Fibroblast of skin of scalp (primary cell): Measurements from ENCODE around the gene SETD2. TPM values are rescaled to one million over a fixed set of nuclear protein-coding genes. Genes with fewer than 3 reads are reported as not detected.
"Not testable (repeated sequence)": the region's sequence is repeated elsewhere in the genome, so short reads cannot be mapped to it uniquely, and the experiment has no call there.

Experiments used
- DNase-seq: peaks from one replicate; pipeline ENCODE4 v3.0.0-alpha.2; 2013
- polyA plus RNA-seq, 2 experiments: library from polyadenylated mRNA; unstranded; fragments of 120-200 nt; gene quantifications; one replicate each; pipeline ENCODE4 v1.2.1, GENCODE V29; 2013; ENCODE audit not compliant: insufficient read length in 2 of 2

SETD2 gene, protein sequence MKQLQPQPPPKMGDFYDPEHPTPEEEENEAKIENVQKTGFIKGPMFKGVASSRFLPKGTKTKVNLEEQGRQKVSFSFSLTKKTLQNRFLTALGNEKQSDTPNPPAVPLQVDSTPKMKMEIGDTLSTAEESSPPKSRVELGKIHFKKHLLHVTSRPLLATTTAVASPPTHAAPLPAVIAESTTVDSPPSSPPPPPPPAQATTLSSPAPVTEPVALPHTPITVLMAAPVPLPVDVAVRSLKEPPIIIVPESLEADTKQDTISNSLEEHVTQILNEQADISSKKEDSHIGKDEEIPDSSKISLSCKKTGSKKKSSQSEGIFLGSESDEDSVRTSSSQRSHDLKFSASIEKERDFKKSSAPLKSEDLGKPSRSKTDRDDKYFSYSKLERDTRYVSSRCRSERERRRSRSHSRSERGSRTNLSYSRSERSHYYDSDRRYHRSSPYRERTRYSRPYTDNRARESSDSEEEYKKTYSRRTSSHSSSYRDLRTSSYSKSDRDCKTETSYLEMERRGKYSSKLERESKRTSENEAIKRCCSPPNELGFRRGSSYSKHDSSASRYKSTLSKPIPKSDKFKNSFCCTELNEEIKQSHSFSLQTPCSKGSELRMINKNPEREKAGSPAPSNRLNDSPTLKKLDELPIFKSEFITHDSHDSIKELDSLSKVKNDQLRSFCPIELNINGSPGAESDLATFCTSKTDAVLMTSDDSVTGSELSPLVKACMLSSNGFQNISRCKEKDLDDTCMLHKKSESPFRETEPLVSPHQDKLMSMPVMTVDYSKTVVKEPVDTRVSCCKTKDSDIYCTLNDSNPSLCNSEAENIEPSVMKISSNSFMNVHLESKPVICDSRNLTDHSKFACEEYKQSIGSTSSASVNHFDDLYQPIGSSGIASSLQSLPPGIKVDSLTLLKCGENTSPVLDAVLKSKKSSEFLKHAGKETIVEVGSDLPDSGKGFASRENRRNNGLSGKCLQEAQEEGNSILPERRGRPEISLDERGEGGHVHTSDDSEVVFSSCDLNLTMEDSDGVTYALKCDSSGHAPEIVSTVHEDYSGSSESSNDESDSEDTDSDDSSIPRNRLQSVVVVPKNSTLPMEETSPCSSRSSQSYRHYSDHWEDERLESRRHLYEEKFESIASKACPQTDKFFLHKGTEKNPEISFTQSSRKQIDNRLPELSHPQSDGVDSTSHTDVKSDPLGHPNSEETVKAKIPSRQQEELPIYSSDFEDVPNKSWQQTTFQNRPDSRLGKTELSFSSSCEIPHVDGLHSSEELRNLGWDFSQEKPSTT (N-terminal part only)
- polyA plus RNA-seq (2013, experiment 1 of 2; ENCODE audit: insufficient read length) = 28.7 TPM
- 33.6 TPM for polyA plus RNA-seq (2013, experiment 2 of 2; ENCODE audit: insufficient read length)

DNA sequence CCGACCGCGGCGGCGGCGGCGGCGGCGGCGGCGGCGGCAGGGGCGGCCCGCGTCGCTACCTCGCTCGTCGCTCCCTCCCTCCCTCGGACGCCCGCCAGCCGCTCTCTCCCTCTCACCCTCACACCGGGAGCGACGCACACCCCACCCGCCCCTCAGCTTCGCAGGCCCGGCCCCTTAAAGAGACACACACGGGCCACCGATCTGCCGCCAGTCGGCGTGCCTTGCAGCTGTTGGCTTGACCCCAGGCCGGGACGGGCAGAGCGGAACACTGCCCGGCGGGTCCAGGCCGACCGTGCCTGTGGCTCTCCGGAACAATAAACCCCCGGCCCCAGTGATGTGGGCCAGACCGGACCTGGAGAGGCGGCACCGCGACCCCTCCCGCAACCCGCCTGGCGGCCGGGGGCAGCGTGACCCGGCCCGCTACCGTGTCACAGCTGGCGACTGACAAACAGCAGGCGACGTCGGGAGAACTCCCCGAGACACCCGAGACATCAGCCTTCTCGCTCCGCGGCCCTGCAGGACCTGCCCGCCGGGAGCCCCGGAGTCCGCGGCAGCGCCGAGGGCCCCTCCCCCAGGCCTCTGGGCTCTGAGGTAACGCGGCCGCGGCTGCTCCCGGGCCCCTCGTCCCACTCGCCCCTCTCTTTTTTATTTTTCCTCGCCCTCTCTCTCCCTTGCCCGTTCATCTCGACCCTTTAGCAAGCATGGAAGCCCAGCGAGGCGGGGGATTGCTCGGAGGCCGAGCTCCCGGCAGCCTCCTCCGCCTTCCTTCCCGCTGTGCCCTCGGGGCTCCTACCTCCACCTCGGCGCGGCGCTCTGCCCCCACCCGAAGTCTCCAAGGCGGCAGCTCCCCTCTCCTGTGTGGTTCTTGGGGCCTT is at the start of gene SETD2:
Gene SETD2 (minus strand): TSS at position 107 of the 875 bp plus-strand sequence. CDS start 189 bp downstream, outside the sequence.
- DNase-seq = peak; percentile 95

DNA sequence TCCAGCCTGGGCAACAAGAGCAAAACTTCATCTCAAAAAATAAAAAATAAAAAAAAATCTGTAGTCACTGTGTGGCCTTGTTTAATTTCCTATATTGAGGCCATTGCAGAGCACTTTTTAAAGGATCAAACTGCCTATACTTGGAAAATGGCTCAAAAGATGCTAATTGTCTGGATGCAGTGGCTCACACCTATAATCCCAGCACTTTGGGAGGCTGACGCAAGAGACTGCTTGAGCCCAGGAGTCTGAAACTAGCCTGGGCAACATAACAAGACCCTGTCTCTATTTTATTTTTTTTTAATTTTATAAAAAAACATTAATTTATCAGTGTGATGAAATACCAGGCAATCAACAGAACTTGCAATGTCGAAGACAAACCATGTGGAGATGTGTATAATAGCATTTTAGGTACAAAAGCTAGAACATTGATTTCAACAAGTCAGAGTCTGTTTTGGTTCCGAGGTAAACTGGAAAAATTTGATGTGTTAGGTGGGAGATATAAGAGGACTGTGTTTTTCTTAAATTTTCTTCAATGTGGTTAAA is 47.0 kb upstream of the SETD2 start:
- DNase-seq = no peak

DNA sequence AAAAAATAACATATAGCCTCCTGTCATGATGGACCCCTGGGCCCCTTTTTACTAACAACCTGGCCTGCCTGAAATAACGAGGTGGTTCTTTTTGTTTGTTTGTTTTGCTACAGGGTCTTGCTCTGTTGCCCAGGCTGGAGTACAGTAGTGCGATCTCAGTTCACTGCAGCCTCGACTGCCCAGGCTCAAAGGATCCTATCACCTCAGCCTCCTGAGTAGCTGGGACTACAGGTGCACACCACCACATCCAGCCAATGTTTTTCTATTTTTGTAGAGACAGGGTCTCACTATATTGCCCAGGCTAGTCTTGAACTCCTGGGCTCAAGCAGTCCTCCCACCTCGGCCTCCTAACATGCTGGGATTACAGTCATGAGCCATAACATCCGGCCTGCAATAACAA is 42.1 kb upstream of the SETD2 start:
- DNase-seq = not testable (repeated sequence)

DNA sequence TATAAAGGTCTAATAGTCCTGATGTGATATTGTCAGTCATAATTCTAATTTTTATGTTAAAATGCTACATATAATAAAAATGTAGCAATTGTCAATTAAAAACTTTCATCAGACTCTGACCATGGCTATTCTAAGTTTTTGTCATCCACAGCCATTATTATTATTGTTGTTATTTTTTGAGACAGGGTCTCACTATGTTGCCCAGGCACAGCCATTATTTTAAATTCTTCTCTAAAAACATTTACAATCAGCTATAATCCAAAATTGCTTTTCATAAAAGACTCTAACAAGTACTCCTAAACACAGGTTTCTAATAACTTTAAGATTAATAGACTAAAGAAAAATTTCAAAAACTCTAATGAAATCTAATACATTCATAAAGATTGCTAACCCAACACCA is 41.0 kb upstream of the SETD2 start:
- DNase-seq = no peak

DNA sequence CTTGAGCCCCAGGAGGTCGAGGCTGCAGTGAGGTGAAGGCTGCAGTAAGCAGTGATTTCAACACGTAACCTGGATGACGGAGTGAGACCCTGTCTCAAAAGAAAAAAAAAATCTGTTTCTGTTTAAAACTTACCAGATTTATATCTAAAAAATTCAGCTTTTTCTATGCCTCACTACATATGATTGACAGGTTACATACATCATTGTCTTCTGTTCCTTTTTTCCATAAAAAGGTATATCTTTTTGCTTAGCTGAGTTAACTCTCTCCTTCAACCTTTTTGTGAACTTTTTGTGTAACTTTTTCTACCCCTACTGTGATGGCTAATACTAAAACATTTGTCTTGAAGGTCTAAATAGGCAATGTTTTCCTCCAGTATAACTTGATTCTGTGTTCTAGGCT is 38.6 kb upstream of the SETD2 start:
- no peak for DNase-seq

DNA sequence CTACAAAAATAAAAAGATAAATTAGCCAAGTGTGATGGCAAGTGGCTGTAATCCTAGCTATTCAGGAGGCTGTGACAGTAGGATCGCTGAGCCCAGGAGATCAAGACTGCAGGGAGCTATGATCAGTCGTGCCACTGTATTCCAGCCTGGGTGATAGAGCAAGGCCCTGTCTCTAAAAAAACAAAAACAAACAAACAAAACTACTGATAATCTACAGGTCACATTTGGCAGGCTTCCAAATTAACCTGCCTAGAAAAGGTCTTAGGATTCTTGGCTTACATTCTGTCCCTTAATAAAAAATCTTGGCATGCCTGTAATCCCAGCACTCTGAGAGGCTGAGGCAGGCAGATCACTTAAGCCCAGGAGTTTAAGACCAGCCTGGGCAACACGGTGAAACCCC is 33.4 kb upstream of the SETD2 start:
- no peak for DNase-seq

DNA sequence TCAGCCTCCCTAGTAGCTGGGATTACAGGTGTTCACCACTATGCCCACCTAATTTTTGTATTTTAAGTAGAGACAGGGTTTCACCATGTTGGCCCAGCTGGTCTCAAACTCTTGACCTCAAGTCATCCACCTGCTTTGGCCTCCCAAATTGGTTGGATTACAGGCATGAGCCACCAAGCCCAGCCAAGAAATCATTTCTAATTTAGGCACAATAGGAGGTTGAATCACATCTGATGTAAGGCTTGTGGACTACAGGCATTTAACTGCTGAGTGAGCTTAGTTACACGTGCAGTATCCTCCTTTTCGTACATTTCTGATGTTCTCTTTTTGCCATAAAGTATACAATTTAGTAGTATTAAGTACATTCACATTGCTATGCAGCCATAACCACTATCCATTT is 31.1 kb upstream of the SETD2 start:
- DNase-seq = no peak

DNA sequence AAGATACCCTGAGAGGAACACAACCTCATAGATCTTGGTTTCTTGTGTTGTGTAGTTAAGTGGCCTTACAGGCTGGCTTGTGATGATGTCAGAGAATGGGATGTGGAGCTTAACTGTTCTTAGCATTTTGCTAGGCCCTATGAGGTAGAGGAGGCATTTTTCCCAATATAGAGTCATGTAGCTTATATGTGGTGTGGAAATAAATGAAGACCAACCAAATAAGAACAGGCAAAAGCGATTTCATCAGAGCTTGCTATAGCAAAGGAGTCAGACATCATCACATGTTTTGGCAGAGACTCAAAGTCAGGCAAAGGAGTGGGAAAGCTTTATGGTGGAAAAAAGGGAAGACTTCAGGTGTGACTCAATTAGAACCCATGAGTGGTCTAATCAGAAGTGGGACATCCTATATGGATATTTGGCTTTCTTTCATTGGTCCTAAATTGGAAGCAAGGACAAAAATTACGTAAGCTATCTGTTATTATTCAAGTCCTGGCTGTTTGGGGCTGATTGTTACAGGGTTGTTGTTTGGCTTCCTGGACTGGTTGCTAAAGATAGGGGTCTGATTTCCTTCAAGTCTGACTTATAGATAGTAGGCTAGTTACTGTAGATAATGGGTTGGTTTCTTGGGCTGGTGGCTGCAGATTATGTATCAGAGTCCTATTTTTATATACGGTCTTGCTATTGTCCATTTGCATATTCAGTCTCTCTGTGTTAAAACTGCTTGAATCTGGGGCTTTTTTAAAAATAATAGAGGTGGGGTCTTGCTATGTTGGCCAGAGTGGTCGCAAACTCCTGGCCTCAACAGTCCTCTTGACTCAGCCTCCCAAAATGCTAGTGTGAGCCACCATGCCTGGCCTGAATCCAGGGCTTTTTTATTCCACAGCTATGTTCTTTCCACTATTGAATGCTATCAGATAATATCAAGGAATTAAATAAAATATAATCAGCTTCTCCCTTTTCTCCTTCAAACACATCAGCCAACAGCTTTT is 30.3 kb upstream of the SETD2 start:
- DNase-seq = peak; percentile 8

DNA sequence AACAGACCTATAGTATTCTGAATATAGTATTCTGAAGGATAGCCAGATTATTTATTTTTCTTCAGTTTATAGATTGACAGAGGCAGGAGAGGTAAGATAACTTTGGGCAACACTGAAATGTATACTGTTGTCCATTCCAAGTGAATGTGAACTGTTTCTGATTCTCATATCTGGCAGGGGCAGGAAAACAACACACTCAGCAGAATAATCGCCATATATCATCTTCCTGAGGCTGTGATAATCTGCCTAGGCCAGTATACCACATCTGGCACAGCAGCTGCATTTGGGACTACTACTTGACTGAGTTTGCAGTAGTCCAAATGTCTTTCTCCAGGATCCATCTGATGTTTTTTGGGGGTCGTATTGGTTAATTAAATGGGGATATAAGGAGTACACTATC is 22.4 kb upstream of the SETD2 start:
- DNase-seq = no peak

DNA sequence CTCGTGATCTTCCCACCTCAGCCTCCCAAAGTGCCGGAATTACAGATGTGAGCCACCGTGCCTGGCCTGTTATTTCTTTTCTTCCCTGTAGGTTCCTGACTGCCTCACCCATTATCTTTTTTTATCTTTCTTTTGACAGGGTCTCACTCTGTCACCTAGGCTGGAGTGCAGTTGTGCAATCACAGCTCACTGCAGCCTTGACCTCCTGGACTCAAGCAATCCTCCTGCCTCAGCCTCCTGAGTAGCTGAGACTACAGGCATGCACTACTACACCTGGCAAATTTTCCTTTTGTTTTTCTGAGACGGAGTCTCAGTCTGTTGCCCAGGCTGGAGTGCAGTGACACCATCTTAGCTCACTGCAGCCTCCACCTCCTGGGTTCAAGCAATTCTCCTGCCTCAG is 17.8 kb upstream of the SETD2 start:
- DNase-seq = not testable (repeated sequence)

DNA sequence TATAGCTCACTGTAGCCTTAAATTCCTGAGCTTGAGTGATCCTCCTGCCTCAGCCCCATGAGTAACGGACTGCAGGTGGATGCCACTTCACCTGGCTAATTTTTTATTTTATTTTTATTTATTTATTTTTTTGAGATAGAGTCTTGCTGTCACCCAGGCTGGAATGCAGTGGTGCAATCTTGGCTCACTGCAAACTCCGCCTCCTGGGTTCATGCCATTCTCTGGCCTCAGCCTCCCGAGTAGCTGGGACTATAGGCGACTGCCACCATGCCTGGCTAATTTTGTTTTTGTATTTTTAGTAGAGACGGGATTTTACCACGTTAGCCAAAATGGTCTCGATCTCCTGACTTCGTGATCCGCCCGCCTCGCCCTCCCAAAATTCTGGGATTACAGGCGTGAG is 16.1 kb upstream of the SETD2 start:
- DNase-seq = not testable (repeated sequence)

DNA sequence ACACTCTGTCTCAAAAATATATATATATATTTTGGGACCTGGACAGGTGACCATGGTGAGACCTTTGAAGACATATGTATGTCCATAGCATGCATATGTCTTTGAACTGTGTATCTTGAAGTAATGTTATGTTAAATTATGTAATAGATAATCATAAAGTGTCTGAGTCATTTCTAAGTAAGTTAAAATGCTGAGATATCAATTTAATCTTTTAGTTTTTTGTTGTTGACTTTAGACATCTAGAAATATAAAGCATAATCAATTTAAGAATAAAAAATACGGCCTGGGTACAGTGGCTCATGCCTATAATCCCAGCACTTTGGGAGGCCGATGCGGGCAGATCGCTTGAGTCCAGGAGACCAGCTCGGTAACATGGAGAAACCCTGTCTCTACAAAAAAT is 12.7 kb upstream of the SETD2 start:
- DNase-seq = no peak

DNA sequence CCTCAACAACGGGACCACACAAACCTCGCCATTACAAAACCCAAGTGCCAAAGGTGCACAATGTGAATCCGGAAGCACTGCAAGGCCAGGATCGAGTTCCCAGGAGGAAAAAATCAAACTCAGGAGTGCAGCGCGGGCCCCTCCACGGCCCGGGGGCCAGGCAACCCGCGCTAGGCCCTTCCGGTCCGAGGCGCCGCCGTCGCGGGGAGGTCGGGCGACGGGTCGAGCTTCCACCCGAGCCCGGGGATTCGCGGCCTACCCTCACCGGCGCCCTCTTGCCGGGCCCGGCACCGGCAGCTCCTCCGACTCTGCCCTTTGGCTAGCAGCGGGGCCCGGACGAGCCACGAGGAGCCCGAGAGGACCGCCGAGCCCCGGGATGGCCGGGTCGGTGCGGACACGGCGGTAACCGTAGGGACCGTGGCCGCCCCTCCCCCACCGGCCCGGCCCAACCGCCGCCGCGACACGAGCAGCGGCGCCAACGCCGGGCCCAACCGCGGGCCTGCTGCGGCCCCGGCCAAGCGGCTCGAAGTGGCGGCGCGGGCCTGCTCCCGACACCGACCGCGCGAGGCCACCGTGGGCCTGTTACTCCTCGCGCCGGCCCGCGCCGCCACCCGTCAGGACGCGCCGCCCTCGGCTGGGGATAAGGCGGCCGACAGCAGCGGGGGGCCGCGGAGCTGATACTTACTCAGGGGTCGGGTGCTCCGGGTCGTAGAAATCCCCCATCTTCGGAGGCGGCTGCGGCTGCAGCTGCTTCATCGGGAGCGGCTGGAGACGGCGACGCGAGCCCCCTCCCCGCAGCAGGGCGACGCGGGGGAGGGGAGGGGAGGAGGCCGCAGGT is 525 bp downstream of the SETD2 start:
- DNase-seq = peak; percentile 43

DNA sequence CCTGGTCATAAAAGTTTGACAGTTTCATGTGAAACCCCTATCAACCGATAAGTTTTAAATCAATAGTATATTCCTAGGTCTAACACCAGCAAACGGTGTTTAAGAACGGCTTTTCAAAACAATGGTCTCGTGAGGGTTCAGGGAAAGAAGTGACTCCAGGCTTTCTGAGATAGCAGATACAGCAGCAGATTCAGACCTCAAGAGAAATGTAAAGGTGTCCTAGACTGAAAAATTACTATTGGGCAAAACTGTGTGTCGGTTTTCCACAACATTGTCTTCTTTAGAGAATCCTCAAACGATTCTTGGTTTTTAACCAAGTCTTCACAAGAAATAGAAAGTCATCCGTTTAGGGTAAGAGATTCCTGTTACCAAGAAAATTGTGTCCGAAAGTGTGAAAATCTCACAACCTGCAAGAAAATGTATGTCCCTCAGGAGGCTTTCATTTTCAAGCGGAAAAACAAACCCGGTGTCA is 1.2 kb downstream of the SETD2 start:
- DNase-seq = no peak

DNA sequence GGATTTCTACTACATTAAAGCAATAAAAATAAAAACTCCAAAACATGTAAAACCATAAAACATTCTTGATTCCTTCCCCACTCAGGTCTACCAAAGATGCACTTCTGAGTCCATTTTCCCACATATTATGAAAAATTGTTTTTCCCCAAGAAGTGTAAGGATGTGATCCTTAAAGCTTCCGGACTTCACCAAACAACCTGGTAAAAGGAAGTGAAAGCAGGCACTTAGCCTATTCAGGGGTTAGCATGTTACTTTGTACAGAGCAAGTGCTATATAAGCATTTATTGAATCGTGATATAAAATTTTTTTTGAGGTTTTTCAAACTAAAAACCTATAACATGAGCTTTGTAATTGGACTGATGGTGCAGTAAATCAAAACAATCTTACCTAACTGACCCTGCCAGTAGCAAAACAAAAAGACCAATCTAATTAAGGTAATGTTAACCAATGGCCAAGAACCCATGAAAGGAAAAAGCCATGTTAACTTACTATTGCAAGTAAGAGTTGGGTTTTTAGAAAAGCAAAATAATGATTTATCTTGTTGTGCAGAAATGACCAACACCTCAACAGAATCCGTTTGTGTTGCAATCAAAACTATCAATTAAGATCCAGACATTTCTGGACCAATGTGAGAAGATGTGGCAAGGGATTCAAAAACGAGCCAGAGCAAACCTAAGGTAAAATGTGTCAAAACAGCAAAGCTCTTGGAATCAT is 1.8 kb downstream of the SETD2 start:
- DNase-seq = no peak

DNA sequence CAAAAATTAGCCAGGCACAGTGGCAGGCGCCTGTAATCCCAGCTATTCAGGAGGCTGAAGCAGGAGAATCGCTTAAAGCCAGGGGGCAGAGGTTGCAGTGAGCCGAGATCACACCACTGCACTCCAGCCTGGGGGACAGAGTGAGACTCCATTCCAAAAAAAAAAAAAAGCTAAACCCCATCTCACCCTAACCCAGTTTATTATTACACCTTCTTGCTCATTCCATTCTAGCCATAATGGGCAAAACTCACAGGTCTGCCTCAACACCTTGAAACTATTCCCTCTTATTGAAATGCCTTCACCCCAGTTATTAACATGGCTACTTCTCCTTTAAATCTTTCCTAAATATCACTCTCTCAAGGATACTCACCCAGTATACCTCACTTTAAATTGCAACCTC is 4.1 kb downstream of the SETD2 start:
- no peak for DNase-seq

DNA sequence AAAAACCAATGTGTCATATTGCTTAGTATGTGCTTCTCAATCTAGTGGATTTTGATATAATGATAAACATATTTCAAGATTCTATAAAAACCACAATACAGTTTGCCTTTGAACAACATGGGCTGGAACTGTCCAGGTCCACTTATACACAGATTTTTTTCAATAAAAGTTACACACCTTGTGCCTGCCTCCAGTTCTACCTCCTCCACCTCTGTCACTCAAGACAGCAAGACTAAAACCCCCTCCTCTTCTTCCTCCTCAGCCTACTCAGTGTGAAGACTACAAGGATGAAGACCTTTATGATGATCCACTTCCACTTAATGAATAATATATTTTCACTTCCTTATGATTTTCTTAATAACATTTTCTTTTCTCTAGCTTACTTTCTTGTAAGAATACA is 5.7 kb downstream of the SETD2 start:
- no peak for DNase-seq

DNA sequence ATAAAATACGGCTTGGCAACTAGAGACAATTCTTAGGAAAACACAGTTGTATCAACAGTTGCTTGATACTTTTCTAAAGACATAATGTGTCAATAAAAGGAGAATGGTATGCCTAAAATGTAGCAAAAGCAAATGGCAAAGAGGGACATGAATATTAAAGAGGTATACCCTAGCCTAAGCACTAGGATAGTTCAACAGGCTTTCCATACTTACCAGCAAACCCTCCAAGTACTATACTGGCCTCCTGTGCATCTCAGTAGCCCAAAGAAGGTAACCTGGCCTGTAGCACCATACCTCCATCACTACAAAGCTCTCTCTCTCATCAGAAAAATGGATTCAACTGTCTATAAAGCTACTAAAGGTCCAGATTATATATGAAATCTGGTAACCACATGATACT is 7.5 kb downstream of the SETD2 start:
- peak; percentile 22 for DNase-seq
